ENCODE data around the gene ZNF580. TPM values are rescaled to one million over a fixed set of nuclear protein-coding genes. Genes with fewer than 3 reads are reported as not detected.

Gene ZNF580
- total RNA-seq, 2 donors from 2014 or later: 29.7 to 36.1 TPM

DNA sequence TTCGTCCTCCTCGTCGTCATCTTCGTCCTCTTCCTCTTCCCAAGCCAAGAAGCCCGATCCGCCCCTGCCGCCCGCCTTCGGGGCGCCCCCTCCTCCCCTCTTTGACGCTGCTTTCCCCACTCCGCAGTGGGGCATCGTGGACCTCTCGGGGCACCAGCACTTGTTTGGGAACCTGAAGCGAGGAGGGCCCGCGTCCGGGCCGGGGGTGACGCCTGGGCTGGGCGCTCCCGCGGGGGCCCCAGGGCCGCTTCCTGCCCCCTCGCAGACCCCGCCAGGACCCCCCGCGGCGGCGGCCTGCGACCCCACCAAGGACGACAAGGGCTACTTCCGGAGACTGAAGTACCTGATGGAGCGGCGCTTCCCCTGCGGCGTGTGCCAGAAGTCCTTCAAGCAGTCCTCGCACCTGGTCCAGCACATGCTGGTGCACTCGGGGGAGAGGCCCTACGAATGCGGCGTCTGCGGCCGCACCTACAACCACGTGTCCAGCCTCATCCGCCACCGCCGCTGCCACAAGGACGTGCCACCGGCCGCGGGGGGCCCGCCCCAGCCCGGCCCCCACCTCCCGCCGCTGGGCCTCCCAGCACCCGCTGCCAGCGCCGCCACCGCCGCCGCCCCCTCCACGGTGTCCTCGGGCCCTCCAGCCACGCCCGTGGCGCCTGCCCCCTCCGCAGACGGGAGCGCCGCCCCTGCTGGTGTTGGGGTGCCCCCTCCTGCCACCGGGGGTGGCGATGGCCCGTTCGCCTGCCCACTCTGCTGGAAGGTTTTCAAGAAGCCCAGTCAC, 26.7 kb upstream of the ZNF580 start:
- peaks cover 0 to 2% of the 10 kb centered on the region in 2 donors for H3K36me3 ChIP-seq (replicated peaks in 1 of 2; ENCODE audit: insufficient read depth in 1 of 2, low read depth in 2 of 2)

DNA sequence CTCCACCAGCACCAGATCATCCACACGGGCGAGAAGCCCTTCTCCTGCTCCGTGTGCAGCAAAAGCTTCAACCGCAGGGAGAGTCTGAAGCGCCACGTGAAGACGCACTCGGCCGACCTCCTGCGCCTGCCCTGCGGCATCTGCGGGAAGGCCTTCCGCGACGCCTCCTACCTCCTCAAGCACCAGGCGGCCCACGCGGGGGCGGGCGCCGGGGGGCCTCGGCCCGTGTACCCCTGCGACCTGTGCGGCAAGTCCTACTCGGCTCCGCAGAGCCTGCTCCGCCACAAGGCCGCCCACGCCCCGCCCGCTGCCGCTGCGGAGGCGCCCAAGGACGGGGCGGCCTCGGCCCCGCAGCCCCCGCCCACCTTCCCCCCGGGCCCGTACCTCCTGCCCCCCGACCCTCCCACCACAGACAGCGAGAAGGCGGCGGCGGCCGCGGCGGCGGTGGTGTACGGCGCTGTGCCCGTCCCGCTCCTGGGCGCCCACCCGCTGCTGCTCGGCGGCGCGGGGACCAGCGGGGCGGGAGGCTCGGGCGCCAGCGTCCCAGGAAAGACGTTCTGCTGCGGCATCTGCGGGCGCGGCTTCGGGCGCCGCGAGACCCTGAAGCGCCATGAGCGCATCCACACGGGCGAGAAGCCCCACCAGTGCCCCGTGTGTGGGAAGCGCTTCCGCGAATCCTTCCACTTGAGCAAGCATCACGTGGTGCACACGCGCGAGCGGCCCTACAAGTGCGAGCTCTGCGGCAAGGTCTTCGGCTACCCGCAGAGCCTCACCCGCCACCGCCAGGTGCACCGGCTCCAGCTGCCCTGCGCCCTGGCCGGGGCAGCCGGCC, 25.9 kb upstream of the ZNF580 start:
- ATAC-seq (no peak), DNase-seq (no peak)
- WGBS, 2 donors: 92 to 94% methylated on average over 20 to 44 of the region's 98 CpGs
- H3K4me3 ChIP-seq: no peak overlapping the region
- H3K4me1 ChIP-seq: peaks cover 10% of the 10 kb centered on the region
- TF ChIP-seq POLR2A (IDR thresholded peaks at IDR 0.05): no peak
- TF ChIP-seq, protein P1, sequence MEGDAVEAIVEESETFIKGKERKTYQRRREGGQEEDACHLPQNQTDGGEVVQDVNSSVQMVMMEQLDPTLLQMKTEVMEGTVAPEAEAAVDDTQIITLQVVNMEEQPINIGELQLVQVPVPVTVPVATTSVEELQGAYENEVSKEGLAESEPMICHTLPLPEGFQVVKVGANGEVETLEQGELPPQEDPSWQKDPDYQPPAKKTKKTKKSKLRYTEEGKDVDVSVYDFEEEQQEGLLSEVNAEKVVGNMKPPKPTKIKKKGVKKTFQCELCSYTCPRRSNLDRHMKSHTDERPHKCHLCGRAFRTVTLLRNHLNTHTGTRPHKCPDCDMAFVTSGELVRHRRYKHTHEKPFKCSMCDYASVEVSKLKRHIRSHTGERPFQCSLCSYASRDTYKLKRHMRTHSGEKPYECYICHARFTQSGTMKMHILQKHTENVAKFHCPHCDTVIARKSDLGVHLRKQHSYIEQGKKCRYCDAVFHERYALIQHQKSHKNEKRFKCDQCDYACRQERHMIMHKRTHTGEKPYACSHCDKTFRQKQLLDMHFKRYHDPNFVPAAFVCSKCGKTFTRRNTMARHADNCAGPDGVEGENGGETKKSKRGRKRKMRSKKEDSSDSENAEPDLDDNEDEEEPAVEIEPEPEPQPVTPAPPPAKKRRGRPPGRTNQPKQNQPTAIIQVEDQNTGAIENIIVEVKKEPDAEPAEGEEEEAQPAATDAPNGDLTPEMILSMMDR (IDR thresholded peaks at IDR 0.05): no peak
- peaks cover 0 to 2% of the 10 kb centered on the region in 2 donors for H3K36me3 ChIP-seq (replicated peaks in 1 of 2; ENCODE audit: insufficient read depth in 1 of 2, low read depth in 2 of 2)
- no peak overlapping the region for H3K27ac ChIP-seq
- H3K9me3 ChIP-seq: no peaks in the 10 kb centered on the region
- intact Hi-C loops (cut with DNase I): loop anchor here (5.0 to 10.0 kb wide), 2 partner anchors 98 to 490 kb away; no protein-coding TSS in a partner anchor
- H3K27me3 ChIP-seq: no peaks in the 10 kb centered on the region

More for the DNA sequence above, 26.7 kb upstream of the ZNF580 start:
- DNase-seq (no peak), ATAC-seq (no peak)
- Histone ChIP-seq H3K4me3 (no peak overlapping the region), H3K27me3 (no peaks in the 10 kb centered on the region), H3K9me3 (no peaks in the 10 kb centered on the region), H3K4me1 (peaks cover 10% of the 10 kb centered on the region), H3K27ac (no peak overlapping the region)
- TF ChIP-seq, protein P1 (IDR thresholded peaks at IDR 0.05): no peak
- no peak for TF ChIP-seq POLR2A (IDR thresholded peaks at IDR 0.05)
- intact Hi-C loops (cut with DNase I): loop anchor here (5.0 to 10.0 kb wide), 2 partner anchors 97 to 489 kb away; no protein-coding TSS in a partner anchor
- 93 to 96% methylated on average over 43 to 70 of the region's 75 CpGs for WGBS, 2 donors

DNA sequence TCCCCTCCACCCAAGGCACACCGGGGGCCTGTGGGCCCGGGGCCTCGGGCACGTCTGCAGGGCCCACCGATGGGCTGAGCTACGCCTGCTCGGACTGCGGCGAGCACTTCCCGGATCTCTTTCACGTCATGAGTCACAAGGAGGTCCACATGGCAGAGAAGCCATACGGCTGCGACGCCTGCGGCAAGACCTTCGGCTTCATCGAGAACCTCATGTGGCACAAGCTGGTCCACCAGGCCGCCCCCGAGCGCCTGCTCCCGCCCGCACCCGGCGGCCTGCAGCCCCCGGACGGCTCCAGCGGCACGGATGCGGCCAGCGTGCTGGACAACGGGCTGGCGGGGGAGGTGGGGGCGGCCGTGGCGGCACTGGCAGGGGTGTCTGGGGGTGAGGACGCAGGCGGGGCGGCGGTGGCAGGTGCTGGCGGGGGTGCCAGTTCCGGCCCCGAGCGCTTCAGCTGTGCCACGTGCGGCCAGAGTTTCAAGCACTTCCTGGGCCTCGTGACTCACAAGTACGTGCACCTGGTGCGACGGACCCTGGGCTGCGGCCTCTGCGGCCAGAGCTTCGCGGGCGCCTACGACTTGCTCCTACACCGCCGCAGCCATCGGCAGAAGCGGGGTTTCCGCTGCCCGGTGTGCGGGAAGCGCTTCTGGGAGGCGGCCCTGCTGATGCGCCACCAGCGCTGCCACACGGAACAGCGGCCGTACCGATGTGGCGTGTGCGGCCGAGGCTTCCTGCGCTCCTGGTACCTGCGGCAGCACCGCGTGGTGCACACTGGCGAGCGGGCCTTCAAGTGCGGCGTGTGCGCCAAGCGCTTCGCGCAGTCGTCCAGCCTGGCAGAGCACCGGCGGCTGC, 25.0 kb upstream of the ZNF580 start:
- Histone ChIP-seq H3K9me3 (no peaks in the 10 kb centered on the region), H3K36me3 (replicated peaks in 1 of 2; ENCODE audit: insufficient read depth in 1 of 2, low read depth in 2 of 2) (peaks cover 0 to 3% of the 10 kb centered on the region in 2 donors), H3K4me3 (no peak overlapping the region), H3K27ac (no peak overlapping the region), H3K27me3 (no peaks in the 10 kb centered on the region), H3K4me1 (peaks cover 10% of the 10 kb centered on the region)
- no peak for DNase-seq
- TF ChIP-seq POLR2A (IDR thresholded peaks at IDR 0.05): no peak
- TF ChIP-seq, protein P1 (IDR thresholded peaks at IDR 0.05): no peak
- 96 to 98% methylated on average over 31 to 80 of the region's 88 CpGs for WGBS, 2 donors
- intact Hi-C loops (cut with DNase I): loop anchor here (10.0 kb wide), 1 partner anchor 491 kb away; no protein-coding TSS in a partner anchor
- no peak for ATAC-seq

DNA sequence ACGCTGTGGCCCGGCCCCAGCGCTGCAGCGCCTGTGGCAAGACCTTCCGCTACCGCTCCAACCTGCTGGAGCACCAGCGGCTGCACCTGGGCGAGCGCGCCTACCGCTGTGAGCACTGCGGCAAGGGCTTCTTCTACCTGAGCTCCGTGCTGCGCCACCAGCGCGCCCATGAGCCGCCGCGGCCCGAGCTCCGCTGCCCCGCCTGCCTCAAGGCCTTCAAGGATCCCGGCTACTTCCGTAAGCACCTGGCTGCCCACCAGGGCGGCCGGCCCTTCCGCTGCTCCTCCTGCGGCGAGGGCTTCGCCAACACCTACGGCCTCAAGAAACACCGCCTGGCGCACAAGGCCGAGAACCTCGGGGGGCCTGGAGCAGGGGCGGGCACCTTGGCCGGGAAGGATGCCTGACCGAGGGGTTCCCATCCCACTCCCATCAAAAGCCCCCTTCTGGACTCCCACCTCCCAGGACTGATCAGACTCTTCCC, 24.4 kb upstream of the ZNF580 start:
- Histone ChIP-seq H3K4me1 (peaks cover 7% of the 10 kb centered on the region), H3K36me3 (replicated peaks in 1 of 2; ENCODE audit: insufficient read depth in 1 of 2, low read depth in 2 of 2) (peaks cover 0 to 3% of the 10 kb centered on the region in 2 donors), H3K27ac (no peak overlapping the region), H3K9me3 (no peaks in the 10 kb centered on the region), H3K4me3 (no peak overlapping the region), H3K27me3 (no peaks in the 10 kb centered on the region)
- WGBS, 2 donors: 96 to 97% methylated on average over 23 to 38 of the region's 38 CpGs
- DNase-seq (no peak), ATAC-seq (no peak)
- TF ChIP-seq POLR2A (IDR thresholded peaks at IDR 0.05): no peak
- TF ChIP-seq, protein P1 (IDR thresholded peaks at IDR 0.05): no peak
- intact Hi-C loops (cut with DNase I): loop anchor here (10.0 kb wide), 1 partner anchor 492 kb away; no protein-coding TSS in a partner anchor
